Measurements from ENCODE around the gene AURKA.

Gene AURKA

GRCh38 chr20:56428410-56428809 lies 36.4 kb upstream of the AURKA start:
- DNase-seq (ENCODE audit: low spot score), result no peak
- no peak for TF ChIP-seq CTCF (IDR thresholded peaks at IDR 0.05; ENCODE audit: extremely low read depth, missing control alignments)

- no peak for DNase-seq (ENCODE audit: low spot score)
- no peak for TF ChIP-seq CTCF (IDR thresholded peaks at IDR 0.05; ENCODE audit: extremely low read depth, missing control alignments)
Measured at GRCh38 chr20:56427797-56428196, 35.8 kb upstream of the AURKA start.

- no peak for DNase-seq (ENCODE audit: low spot score)
- no peak for TF ChIP-seq CTCF (IDR thresholded peaks at IDR 0.05; ENCODE audit: extremely low read depth, missing control alignments)
Measured at GRCh38 chr20:56426926-56427325, 34.9 kb upstream of the AURKA start.

- no peak for DNase-seq (ENCODE audit: low spot score)
- TF ChIP-seq CTCF (IDR thresholded peaks at IDR 0.05; ENCODE audit: extremely low read depth, missing control alignments), result no peak
Measured at GRCh38 chr20:56426026-56426425, 34.0 kb upstream of the AURKA start.

GRCh38 chr20:56424931-56425330 lies 32.9 kb upstream of the AURKA start:
- TF ChIP-seq CTCF (IDR thresholded peaks at IDR 0.05; ENCODE audit: extremely low read depth, missing control alignments), result no peak
- DNase-seq (ENCODE audit: low spot score), result no peak

- no peak for DNase-seq (ENCODE audit: low spot score)
- TF ChIP-seq CTCF (IDR thresholded peaks at IDR 0.05; ENCODE audit: extremely low read depth, missing control alignments), result no peak
Measured at GRCh38 chr20:56423886-56424285, 31.9 kb upstream of the AURKA start.

GRCh38 chr20:56423211-56423610 lies 31.2 kb upstream of the AURKA start:
- DNase-seq (ENCODE audit: low spot score), result no peak

More at GRCh38 chr20:56423211-56423610, 31.2 kb upstream of the AURKA start:
- TF ChIP-seq CTCF (IDR thresholded peaks at IDR 0.05; ENCODE audit: extremely low read depth, missing control alignments), result no peak

Measured in GM20000 (cell line).